Measurements from ENCODE around the gene PRDM16.

DNA sequence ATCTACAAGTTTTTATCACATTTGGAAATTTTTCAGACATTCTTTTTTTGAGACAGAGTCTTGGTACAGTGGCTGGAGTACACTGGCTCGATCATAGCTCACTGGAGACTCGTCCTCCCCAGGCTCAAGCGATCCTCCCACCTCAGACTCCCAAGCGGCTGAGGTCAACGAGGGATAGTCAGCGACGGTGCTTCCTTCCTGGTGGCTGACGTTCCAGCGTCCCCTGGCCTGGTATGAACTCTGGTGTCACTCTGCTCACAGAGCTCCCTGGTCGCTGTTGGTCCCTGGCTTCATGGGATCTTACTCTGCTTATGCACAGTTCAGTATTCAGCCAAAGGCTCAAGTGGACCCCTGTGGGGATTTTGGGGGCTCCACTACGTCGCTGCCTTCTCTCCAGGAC is 382.0 kb downstream of the PRDM16 start:
- TF ChIP-seq POLR2A (IDR thresholded peaks at IDR 0.05; ENCODE audit: low read length): no peak
- no peak for TF ChIP-seq GATA1 (IDR thresholded peaks at IDR 0.05; ENCODE audit: low read depth, low read length)

Measured in erythroblast (primary cell).